GM18951 (cell line): ENCODE data around the gene SND1.

Experiments
- POLR2A ChIP-seq: IDR thresholded peaks from 4 replicates; pipeline ENCODE4 v1.6.1; 2011; ENCODE audit warnings: mild to moderate bottlenecking; ENCODE audit not compliant: insufficient read length, insufficient read depth; ENCODE audit errors: extremely low read depth
- in situ Hi-C: fragments of 300-500 bp; cut with MboI; formaldehyde crosslinking; loops from one replicate; pipeline ENCODE4 v1.12.0; 2022; ENCODE audit warnings: low sequenced_read_pairs, mixed read lengths, inconsistent platforms; ENCODE audit not compliant: unreplicated experiment

Gene SND1

GRCh38 chr7:128093614-128094570 is 441.9 kb downstream of the SND1 start:
- in situ Hi-C loops = no loop called here
- no peak for TF ChIP-seq POLR2A

- in situ Hi-C loops = no loop called here
- no peak for TF ChIP-seq POLR2A
Measured at GRCh38 chr7:128094686-128095085, 442.7 kb downstream of the SND1 start.

- in situ Hi-C loops = no loop called here
- no peak for TF ChIP-seq POLR2A
Measured at GRCh38 chr7:128097211-128097731, 445.3 kb downstream of the SND1 start.

- in situ Hi-C loops = no loop called here
- no peak for TF ChIP-seq POLR2A
Measured at GRCh38 chr7:128098629-128099028, 446.6 kb downstream of the SND1 start.

DNA sequence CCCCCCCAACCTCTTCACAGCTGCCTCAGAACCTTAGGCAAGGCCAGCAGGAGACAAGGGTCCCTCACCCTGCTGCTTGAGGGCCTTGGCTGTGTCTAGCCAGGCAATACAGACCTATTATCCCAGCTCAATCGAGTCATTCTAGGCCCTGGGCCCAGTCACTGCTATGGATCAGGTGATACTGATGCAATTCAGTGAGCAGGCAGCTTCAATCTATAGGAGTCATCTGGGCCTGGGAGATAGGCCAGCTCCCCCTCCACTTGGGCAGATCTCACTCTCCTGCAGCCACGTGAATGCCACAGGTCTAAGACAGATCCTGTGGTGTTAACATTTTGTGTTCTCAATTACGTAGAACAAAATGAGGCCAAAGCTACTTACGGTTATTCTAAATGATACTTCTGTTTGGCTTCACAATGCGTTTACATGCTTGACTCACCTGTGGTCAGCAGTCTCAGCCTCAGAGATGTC is 447.2 kb downstream of the SND1 start:
- in situ Hi-C loops = no loop called here

DNA sequence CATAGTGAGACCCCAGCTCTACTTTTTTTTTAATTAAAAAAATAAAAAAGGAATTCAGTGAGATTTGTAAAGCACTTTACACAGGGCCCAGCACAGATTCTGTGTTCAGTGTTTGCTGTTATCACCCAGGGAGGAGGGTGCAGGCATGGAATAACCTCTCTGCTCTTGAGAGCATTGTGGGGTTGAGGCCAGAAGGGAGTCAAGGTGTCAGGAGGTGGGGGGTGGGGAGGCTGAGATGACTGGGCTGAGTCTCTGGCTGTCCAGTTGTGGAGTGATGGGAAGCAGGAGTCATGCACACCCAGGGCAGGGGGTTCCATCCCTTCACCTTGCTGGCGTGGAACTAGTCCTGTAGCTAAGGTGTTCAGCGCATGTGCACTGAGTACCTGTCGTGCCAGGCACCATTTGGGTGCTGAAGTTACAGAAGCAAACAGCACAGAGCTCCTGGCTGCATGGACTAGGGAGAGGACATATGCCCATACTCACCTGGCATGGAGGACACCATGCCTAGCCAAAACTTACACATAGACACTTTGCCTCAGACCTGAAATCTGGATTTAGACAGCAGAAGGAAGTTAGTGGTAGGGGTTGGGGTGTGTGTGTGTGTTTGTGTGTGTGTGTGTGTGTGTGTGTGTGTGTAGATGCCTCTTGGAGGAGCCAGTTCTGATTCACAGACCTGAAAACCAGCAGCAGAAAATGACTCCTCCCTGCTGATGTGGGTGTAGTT is 448.4 kb downstream of the SND1 start:
- in situ Hi-C loops = no loop called here
- no peak for TF ChIP-seq POLR2A

More for the DNA sequence above, 447.2 kb downstream of the SND1 start:
- no peak for TF ChIP-seq POLR2A

- no peak for TF ChIP-seq POLR2A
- in situ Hi-C loops = no loop called here
Measured at GRCh38 chr7:128100949-128101713, 449.1 kb downstream of the SND1 start.

GRCh38 chr7:128102490-128103291 is 450.7 kb downstream of the SND1 start:
- no peak for TF ChIP-seq POLR2A
- in situ Hi-C loops = no loop called here

DNA sequence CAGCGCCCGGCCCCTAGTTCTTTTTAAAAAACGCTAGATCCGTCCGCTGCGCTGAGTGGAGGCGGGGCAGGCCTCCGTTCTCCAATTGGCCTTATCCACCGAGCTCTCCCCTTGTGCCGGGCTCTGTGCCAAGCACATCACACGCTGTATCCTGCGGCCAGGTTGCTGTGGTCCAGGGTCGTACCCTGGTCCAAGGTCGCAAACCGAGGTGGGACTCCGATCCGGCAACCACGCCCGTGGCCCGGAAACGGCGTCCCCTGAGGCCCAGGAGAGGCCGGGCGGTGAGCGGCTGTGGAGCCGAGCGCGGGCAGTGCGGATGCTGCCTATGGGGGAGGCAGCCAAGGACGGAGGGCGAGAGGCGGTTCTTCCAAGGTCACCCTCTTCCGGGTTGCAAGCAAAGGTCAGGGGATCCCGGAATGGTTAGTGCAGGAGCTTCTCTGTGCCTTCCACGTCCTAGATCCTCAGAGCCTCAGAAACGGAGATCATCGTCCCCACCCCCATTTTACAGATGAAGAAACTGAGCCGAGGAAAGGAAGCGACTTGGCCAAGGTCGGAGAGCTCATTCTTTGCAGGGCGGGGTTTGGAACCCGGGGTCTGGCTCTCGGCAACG is 451.6 kb downstream of the SND1 start:
- in situ Hi-C loops = no loop called here
- no peak for TF ChIP-seq POLR2A

DNA sequence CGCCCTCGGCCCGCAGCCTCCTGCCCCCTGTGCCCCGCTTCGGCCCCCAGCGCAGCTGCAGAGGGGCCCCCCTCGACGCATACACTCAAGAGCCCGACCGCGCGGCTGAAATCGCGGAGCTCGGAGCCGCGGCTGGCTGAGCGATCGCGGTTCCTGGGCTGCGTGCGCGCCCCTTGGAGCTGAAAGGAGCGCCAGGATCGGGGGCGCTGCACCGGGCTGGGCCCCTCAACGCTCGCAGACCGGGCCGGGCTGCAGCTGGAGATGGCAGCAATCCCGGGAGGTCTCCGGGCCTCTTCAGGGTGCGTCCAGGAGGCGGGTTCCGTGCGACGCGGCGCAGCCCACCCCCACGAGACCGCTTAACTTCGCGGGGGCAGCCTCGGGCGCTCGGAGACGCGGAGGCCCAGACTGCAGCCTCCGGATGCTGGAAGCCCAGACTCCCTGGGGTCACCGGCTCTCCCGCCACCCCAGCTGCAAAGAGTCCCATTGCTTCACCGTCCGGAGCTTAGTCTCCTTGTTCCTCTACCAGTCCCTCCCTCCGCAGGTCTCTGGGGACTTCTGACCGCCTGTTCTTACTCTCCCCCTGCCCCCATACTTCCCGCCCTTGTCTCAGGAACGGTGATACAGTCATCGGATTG is 452.2 kb downstream of the SND1 start:
- TF ChIP-seq POLR2A = no peak
- in situ Hi-C loops = no loop called here
